HTR-8/SVneo (cell line): ENCODE measurements around the gene ANGPTL8.

Source experiments
- DNase-seq: peaks from one replicate; pipeline ENCODE4 v3.0.0; 2011; ENCODE audit warnings: low spot score, mixed read lengths; ENCODE audit not compliant: insufficient read length
- FAIRE-seq: peaks from 2 replicates; lab custom pipeline; 2011; peaks lifted over from hg19 to GRCh38; lab: Jason Lieb, UNC

Gene ANGPTL8, protein sequence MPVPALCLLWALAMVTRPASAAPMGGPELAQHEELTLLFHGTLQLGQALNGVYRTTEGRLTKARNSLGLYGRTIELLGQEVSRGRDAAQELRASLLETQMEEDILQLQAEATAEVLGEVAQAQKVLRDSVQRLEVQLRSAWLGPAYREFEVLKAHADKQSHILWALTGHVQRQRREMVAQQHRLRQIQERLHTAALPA

GRCh38 chr19:11239377-11240000, at the start of gene ANGPTL8:
ANGPTL8 (plus strand) TSS chr19:11239619; CDS start chr19:11239638, 19 bp downstream.
- FAIRE-seq (no peak), DNase-seq (no peak)

DNA sequence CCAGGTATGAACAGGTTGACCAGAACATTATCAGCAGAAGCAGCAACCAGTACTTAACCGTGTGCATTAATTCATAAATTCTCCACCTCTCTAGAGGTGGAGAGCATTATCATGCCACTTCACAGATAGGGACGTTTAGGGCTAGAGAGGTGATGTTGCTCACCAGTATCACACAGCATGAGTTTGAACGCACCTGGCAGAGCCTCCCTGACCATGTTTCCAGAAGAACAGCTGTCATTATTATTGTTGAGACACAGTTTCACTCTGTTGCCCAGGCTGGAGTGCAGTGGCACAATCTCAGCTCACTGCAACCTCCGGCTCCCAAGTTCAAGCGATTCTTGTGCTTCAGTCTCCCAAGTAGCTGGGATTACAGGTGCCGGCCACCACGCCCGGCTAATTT, 48.9 kb upstream of the ANGPTL8 start:
- FAIRE-seq (no peak), DNase-seq (no peak)

- DNase-seq: peak; percentile 73
- FAIRE-seq: peak; percentile 36
Observed at GRCh38 chr19:11191273-11191755, 48.1 kb upstream of the ANGPTL8 start.

GRCh38 chr19:11191934-11192333, 47.5 kb upstream of the ANGPTL8 start:
- no peak for FAIRE-seq
- DNase-seq: no peak

DNA sequence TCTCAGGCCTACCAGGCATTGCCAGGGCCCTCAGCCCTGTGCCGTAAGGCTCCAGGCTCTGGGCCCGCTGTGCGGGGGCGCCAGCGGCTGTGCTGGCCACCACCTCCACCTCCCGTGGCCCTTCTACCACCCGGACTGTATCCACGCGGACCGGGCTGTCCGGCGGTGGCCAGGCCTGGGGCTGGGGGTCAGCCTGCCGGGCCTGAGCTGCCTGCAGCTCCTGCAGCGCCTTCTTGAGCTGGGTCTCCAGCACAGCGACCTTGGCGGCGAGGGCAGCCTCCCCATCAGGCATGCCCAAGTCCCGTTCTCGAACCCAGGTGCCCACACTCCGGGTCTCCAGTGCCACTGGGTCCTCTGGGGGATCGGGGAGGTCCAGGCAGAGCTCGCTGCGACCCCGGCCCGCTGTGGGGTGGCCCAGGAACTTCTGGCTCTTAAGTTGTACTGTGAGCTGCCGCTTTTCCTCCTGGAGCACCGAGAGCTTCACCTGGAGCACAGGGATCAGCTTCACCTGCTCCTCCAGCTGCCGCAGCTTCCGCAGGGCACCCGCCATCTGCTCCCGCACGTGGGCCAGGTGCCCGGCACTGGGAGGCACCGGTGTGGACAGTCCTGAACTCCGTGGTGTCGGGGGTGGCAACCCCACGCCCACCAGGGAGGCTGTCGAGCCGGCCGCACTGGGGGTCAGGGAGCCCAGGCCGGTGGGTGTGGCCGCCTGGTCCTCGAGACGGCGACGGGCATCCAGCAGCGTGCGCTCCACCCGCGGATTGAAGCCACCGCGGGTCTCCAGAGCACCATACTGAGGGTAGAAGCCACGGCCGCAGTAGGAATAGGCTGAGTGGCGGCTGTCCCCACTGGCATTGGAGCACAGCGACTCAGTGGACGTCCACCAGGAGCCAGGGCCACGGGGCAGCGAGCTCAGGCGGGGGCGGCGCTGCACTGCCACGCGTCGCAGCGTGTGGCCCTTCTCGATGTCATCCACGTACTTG, 46.2 kb upstream of the ANGPTL8 start:
- FAIRE-seq (no peak), DNase-seq (no peak)

DNA sequence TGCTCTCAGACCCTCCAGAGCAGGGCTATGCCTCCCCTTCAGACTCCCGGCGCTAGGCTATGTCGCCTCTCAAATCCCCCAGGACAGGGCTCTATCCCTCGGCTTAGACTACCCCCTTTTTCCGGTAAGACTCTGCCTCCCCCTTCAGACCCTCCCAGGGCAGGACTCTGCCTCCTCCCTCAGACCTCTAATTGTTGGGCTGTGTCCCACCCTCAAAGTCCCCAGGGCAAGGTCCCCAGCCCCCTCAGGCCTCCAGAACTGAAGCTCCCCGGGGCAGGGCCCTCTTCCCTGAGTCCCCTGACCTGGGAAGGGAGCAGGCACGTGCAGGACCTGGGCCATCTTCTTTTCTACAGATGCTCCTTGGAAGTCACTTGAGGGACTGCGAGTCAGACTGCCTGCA, 45.2 kb upstream of the ANGPTL8 start:
- no peak for DNase-seq
- FAIRE-seq: no peak

DNA sequence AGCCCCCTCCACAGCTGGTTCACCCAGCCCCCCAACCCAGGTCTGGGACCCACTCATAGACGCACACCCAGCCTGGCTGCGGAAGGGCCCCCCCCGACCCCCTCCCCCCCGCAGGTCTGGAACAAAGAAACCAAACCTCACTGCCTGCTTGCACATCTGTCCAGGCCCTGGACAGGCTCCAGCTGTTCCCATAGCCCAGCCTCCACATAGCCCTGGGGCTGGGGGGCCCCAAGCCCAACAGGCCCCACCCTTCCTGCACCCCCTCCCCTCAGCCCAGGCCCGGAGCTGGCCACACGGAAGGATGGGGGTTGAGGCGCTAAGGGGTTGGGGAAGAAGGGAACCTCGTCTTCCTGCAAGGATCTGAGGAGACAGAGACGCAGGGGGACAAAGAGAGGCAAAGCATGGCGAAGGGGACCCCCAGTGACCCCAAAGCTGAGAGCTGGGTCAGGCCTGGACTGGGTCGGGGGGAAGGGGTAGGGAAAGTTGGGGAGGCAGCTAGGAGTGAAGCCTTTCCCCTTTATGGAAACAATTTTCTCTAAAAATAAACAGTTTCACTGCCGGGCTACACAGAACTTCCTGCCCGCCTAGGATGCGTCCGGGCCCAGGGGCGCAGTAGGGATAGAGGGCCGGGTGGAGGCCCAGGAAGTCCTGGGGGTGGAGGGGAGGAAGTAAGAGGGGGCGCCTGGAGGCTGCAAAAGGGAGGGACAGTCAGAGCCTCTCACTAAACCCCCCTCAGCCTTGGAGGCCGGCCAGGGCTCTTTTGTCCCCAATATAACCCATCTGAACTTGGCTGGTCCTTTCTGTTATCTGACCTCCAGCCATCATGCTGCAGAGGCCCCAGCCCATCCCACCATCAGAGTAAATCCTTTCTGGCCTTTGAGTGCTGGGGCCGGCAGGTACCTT, 44.5 kb upstream of the ANGPTL8 start:
- no peak for DNase-seq
- no peak for FAIRE-seq

- FAIRE-seq (no peak), DNase-seq (no peak)
Observed at GRCh38 chr19:11195681-11196080, 43.7 kb upstream of the ANGPTL8 start.

DNA sequence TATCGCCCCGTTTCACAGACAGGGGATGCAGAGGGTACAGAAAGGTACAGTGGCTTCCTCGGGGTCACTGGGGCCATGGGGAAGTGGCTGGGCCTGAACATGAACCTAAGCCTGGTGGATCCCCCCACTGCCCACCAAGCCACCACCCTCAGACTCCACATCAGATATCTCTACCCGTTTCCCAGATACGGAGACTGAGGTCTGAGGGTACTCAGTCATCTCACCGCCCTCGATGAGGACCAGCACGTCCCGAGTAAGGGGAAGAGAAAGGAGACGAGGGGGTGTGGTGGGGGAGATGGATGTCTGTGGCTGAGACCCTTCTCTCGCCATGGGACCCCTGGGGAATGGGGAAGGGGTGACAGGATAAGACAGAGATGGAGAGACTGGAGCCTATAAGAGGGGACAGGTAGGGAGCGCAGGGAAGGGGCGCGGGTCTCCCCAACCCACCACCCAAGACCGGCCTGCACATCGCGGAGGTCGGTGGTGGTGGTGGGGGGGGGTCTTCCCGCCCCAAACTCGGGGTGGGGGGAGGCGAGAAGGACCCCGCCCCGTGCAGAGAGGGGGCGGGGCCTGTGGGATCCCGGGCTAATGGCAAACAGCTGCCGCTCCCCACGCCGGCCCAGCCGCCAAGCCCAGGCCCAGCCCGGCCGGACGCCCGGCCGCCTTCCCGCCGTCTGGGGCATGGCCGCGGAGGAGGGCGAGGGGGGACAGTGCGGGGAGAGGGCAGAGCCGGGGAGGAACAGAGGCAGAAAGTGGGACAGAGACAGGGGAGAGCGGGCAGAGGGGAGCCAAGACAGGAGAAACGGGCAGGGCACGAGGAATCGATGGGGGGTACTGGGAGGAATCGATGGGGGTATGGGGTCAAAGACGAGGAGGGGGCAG, 42.8 kb upstream of the ANGPTL8 start:
- DNase-seq (peak; percentile 44), FAIRE-seq (peak; percentile 69)

DNA sequence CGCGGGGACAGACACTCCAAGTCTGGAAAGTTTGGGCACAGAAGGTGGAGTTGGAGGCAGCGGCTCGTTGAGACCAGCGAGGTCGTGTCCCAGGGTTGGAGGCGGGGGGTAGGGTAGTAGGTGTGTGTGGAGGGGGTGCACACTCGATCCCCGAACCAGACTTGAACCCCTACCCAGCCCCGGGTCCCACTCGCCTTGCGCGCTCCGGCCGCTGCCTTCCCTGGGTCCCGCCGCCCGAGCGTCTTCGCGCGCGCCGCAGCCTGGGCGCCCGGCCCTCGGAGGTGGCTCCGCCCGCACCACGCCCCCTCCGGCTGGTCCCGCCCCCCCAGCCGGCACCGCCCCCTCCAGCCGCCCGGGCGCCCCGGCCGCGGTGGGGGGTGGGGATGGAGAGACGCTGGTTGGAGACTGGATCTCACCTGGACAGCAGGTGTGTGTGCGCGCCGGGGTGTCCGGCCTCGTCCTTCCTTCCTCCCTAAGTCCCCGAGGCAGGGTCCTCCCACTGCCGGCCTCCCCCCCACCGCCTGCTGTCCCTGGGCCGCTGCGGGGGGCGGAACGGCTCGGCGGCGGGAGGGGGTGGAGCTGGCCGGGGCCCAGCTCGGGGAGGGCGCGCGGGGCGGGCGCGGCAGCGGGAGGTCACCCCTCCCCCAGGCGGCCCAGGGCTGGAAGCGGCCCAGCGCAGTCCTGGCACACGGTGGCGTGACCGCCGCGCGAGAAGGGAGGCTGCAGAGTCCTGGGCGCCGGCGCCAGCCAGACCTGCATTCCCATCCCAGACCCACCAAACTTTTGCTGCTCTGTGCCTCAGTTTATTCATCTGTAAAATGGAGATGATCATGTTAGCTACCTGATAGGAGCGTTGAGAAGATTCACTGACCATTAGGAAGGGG, 41.9 kb upstream of the ANGPTL8 start, which contains the start of gene KANK2:
TSS of gene KANK2 (minus strand) at position 255 of the 884 bp plus-strand sequence. CDS start 3,034 bp downstream, outside the sequence.
- DNase-seq (peak; percentile 90), FAIRE-seq (peak; percentile 97)

GRCh38 chr19:11198175-11198534, 41.3 kb upstream of the ANGPTL8 start:
- DNase-seq (no peak), FAIRE-seq (no peak)

GRCh38 chr19:11198769-11199424, 40.5 kb upstream of the ANGPTL8 start:
- FAIRE-seq (no peak), DNase-seq (no peak)

- DNase-seq: no peak
- FAIRE-seq: no peak
Observed at GRCh38 chr19:11199517-11199916, 39.9 kb upstream of the ANGPTL8 start.

DNA sequence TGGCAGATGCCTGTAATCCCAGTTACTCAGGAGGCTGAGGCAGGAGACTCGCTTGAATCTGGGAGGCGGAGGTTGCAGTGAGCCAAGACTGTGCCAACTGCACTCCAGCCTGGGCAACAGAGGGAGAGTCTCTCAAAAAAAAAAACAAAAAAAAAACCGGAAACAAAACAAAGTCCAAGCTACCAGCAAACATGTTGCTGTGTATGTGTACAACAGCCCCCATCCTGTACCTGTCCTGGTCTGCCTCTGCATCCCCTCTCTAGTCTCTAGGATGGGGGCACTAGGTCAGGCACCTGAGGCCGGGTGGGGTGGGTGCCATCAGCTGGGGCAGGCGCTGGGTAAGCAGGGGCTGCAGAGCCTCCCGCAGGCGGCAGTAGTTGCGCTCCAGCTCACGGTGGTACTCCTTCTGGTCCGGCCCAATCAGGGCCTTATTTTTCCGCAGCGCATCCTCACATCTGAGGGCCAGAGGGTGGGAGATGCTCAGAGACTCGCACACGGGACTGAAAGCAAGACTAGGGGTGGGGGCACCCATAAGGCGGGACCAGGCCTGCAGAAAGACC, 39.3 kb upstream of the ANGPTL8 start:
- DNase-seq (no peak), FAIRE-seq (no peak)

DNA sequence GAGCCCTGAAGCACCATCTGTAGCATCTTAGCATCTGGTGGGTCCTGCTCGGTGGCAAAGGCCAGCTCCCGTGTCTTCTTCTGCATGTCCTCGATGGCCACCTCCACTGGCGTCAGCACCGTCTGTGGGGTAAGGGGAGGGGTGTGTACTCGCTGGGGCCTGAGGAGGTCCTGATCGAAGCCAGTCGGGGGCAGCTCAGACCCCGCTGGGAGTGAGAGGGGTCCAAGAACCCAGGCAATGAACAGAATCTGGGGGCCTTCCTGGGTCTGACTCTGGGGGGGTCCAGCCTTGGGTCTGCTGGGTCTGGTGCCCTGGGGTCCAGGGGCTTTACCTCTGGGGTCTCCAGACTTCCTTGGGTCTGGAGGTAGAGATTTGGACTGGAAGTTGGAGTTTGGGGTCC, 38.5 kb upstream of the ANGPTL8 start:
- FAIRE-seq (no peak), DNase-seq (no peak)

DNA sequence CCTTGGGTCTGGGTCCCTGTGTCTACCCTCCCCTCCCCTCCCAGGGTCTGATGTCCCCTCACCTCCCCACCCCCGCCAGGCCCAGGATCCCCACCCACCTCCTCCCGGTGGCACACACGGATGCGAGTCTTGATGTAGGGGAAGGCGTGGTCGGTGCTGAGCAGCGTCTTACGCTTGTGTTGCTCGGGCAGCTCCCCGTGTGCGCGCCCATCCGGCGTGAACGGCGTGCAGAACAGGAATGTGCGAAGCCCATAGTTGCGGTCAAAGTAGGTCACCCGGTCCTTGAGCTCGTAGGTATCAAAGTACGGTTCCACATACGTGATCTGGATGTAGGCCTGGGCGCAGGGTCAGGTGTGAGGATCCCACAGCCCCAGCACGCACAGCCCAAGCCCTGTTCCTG, 37.6 kb upstream of the ANGPTL8 start:
- DNase-seq: no peak
- FAIRE-seq: no peak
